ENCODE data around the gene TBC1D16.

TBC1D16 gene

DNA sequence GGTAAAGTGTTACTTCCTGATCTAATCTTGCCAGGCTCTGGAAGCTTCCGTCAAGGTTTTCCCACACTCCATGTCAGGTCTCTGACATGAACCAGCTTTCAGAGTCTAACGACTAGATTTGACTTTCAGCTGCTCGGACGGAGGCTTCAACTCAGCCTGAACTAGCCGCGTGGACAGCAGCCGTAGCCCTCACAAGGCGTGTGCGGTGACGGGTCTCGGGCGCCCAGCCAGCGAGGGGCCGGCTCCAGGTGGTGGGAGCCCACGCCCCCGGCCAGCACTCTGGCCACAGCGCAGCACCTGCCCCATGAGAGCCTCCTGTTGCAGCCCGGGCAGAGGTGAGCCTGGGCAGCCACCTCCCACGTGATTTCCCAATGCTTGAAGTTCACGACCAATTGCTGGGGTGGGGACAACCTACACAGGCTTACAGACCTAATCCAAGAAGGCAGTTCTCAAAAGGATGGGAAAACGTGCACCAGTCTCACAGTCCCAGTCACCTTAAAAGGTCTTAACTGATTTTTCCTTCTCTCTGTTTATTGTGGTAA lies 45.5 kb downstream of the TBC1D16 start:
- in situ Hi-C loops (cut with MboI; ENCODE audit: low sequenced_read_pairs), result no loop called here

DNA sequence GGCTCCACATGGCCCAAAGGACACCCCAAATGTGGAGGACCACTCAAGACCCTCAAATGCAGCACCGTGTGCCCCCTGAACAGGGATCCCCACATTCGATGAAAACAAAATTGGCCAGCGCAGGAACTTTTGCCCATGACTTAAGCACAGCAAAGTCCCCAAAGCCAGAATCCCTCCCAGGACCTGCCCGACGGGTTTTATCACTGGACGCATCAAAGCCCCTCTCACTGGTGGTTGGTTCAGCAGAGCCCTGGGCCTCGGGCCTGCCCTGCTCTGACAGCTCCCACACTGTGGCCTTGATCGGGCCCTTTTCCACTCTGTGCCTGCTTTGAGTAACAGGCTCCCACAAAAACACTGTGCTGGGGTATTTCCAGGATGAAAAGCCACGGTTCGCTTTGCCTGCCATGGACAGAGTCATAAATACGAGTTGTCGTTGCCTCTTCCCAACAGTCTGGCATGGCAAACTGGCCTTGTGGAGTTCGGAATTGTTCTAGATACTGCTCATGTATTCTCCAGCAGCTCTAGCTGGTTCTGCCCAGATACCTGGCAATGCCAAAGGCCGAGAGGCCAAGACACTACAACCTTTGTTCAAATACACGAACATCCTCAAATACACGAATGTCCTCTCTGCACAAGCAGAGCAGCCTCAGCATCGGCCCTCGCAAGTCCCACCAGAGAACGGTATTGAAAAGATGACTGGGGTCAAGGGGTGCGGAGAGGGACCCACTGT lies 46.4 kb downstream of the TBC1D16 start:
- in situ Hi-C loops (cut with MboI; ENCODE audit: low sequenced_read_pairs), result no loop called here

DNA sequence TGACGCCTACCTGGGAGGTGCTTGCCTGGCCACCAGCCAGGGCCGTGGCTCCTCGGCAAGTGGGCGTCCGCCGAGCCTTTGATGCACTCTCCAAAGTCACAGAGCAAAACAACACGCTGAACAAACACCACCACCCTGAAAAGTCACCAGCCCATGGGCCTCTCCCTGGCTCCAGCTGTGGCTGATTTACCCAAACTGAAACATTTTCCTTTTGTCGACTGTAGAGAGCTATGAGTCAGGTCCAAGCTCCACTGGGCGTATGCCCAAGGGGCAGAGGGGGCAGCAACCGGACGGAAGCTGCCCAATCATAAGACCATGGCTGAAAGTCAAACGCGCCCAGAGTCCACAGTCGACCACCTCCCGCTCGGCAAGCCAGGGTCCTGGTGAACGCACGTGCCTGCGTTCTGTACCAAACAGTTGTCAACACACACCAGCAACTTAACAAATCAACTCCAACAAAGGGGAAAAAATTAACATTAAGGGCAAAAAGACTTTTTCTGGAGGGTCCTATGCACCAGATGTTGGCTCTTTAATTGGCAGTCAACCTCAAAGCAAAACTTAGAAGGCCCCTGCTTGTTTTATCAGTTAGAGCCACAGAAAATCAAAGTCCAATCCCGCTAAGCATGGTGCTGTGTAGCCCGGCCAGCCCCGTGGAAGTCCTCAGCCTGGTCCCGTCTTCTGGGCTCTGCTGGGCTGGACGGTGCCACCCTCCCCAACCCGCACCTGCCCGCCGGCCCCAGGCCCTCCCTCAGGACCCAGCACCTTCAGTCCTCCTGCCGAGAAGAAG lies 47.3 kb downstream of the TBC1D16 start:
- in situ Hi-C loops (cut with MboI; ENCODE audit: low sequenced_read_pairs), result no loop called here

DNA sequence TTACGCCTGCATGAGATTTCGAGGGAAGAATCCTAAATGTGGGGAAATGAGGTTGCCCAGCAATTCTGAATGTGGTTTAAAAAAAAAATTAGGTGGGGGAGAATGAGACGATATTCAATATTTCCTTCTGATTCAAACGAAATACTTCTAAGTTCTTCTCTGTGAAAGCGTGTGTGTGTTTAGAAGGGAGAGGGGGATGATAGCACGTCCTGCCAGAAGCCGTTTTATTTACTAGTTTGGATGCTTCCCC lies 47.8 kb downstream of the TBC1D16 start:
- in situ Hi-C loops (cut with MboI; ENCODE audit: low sequenced_read_pairs), result no loop called here

DNA sequence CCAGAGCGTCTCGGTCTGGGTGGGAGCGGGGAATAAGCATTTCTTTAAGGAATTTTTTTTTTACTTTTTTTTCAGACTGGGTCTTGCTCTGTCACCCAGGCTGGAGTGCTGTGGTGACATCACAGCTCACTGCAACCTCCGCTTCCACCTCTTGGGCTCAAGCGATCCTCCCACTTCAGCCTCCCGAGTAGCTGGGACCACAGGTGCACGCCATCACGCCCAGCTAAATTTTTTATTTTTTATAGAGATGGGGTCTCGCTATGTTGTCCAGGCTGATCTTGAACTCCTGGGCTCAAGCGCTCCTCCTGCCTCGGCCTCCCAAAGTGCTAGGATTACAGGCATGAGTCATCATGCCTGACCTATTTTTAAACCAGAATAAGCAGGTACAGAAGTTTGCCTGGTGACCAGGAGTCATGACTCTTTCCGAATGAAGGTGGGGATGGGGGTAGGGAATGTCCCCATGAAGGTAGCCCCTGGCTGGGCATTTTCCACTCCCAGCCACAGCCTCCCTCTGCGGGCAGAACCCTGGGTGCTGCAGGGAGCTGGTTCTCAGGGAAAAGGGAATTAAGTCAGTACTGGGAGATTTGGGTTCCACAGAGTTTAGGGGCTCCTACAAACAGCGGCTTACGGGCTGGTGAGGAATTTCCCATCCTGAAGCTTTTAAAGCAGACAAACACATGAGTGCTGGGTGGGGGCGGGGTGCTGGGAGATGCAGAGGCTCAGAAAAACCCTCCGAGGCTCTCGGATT lies 48.3 kb downstream of the TBC1D16 start:
- in situ Hi-C loops (cut with MboI; ENCODE audit: low sequenced_read_pairs), result no loop called here

DNA sequence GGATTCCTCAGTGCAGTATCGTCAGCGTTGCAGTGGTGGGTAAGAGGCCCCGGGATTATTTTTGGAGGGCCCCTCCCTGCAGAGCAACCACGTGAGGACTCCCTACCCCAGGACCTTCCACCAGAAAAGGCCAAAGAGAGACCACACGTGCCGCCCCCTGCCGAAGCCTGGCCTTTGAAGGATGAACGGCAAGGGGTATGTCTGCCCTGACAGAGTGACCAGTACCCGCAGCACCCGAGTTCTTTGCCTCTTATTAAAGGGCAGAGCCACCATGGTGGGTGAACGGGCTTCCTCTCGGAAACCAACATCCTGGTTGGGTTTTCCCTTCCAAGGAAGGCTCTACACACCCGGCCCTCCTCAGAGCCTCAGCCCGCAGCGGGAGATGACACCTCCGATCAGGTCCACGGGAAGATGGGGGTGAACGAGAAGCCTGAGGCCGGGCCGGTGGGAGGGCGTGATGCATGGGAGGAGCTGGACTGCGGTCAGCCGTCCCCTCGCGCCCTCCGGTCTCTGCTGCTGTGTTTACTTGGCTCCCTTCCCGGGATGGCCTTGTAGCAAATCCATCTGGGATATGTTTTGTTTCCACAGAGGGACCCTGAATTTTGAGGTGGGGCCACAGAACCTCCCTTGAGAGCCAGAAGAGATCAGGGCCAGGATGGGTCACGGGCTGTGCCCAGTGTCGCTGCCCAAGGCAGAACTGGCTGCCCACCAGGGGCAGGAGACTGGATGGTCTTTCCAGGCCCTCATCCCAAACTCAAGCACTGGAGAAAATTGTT lies 49.1 kb downstream of the TBC1D16 start:
- in situ Hi-C loops (cut with MboI; ENCODE audit: low sequenced_read_pairs), result no loop called here

DNA sequence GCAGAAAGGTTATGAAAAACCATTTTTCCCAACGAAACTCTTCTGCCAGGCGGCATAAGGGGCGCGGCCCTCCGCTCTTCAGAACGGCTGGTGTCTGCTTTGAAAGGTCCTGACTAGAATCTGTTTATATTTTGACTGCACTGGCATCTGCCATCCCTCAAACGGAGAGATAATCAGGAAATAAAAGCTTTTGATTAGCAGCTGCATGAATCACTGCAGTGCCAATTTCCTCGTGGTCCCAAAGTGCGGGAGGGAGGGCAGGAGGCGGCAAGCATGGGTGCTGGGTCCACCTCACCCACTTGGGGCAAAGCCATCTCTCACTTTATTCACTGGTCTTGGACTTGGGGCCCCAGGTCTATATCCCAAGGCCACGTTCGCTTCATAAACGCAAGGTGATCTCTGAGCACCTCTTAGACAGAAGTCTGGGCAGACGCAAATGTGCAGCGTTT lies 49.7 kb downstream of the TBC1D16 start:
- in situ Hi-C loops (cut with MboI; ENCODE audit: low sequenced_read_pairs), result no loop called here

DNA sequence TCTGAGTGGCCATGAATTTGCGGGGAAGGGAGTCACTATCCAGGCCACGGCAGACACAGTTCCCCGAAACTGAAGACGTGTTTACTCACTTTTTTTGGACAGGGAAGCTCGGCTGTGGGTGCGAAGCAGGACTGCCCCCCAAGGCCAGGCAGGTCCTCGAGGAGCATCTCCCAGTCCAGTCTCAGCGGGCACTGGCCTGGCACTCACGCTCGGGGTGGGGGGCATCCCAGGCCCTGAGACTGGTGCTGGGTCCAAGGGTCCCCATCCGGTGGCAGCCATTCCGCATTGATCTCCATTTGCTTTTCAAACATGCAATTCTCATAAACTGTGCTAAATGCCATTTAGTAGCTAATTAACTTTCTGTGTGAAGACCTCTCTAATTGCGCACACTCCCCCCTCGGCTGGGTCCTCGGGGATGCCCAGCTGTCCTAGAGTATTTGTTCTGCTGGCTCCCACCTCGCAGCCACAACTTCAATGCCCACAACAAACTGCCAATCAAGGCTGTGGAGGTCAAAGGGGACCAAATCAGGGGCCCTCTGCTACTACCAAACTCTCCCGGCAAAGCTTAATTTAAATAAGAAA lies 50.2 kb downstream of the TBC1D16 start:
- in situ Hi-C loops (cut with MboI; ENCODE audit: low sequenced_read_pairs), result no loop called here

DNA sequence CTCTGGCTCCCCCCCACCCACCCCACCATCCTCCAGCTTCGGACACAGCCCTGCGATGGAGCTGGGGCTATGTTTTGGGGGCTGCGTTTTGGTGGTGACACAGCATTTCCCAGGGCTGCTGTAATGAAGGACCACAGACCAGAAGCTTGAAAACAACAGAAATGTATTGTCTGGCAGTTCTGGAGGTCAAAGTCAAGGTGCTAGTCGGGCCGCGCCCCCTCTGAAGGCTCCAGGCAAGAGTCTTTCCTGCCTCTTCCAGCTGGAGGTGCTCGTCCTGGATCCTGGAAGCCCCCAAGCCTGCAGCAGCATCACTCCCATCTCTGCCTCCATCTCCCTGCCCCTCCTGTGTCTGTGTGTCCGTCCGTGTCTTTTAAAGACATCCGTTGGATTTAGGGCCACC lies 50.8 kb downstream of the TBC1D16 start:
- in situ Hi-C loops (cut with MboI; ENCODE audit: low sequenced_read_pairs), result no loop called here

DNA sequence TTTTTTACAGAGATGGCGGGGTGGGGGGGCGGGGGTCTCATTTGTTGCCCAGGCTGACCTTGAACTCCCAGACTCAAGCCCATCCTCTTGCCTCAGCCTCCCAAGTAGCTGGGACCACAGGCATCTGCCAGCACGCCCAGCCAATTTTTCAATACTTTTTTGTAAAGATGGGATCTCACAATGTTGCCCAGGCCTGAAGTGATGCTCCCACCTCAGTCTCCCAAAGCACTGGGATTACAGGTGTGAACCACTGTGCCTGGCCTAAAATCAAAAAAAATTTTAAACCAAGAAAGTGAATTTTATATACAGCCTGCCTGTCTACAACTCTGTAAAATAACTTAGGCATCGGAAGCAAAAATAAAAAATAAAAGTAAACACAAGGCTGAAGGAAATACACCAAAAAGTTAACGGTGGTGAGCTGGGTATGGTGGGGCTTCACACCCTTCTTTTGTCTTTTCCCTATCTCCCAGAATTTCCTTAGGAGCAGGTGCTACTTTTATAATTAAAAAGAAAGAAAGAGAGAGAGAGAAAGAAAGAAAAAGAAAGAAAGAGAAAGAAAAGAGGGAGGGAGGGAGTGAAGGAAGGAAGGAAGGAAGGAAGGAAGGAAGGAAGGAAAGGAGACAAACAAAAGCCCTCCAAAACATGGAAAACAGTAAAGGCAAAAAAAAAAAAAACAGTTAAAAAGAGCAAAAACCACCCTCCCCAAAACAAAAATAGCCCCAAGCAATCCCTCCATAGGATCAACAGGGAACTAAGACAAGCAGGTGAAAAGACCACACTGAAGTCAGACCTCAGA lies 51.4 kb downstream of the TBC1D16 start:
- in situ Hi-C loops (cut with MboI; ENCODE audit: low sequenced_read_pairs), result no loop called here

DNA sequence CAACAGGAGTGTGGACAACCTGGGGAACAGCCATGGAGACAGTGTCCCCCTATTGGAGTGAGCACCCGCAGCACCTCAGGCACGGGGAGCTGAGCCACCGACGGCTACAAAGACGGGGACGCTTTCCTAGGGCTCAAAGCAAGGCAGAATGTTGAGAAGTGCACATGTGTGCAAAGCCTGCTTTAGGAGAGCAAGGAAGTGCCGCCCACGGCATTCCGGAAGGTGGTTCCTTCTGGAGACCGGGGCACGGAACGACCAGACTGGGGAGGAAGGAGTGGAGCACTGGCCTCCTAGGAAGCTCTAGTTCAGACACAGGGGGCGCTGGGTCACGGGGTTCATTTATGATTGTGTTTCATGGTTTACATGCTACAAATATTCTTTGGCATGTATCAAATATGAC lies 52.2 kb downstream of the TBC1D16 start:
- in situ Hi-C loops (cut with MboI; ENCODE audit: low sequenced_read_pairs), result no loop called here

DNA sequence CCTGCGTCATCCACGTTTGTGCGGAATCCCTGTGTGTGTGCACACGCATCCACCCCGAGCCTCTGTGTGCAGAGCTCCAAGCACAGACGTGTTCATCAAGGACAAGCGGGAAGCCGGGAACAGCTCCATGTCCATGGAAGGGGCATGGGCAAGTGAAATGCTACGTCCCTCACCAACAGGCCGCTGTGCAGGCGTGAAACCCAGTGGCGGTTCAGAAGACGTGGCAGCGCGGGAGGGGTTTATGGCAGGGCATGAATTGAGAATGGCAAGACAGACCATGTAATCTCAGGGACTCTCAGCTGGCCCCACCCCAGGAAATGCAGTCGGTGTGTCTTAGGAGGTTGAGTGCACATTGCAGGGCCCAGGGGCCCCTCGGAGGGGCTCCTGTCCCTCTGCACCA lies 52.7 kb downstream of the TBC1D16 start:
- in situ Hi-C loops (cut with MboI; ENCODE audit: low sequenced_read_pairs), result no loop called here

DNA sequence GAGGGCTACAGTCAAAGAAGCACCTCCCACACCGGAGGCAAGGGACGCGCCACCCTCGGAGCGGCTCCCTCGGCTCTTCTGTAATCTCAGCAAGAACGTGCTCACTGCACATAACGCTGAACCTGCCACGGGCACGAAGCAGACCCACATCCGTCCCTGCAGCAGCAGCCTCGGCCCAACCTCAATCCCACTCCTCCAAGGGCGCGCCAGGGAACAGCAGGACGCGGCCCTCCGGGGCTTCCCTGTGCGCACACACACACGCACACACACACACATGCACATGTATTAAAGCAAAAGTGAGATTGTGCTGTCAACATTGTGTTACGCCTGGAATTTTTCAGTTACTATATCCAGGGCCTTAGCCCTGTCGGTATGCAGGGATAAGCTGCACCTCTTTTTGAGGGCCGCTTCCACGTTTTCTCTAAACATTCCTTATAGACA lies 54.0 kb downstream of the TBC1D16 start:
- in situ Hi-C loops (cut with MboI; ENCODE audit: low sequenced_read_pairs), result no loop called here

DNA sequence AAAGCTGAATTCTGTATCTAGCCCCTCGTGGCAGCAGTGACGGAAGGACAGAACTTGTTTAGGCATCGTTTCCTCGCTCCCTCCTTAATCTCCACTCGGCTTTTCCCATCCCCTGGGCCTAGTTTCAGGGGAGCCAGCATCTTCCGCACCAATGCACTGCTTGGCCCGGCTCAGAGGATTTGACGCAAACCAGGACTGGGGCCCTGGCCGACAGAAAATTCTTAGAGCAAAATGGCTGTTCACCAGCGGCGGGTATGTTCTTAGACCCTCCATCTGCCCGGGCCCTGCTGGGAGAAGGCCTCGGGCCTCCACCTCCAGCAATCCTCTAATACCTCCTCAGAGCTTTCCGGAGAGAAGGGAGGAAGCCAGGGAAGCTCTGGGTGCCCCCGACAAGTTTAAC lies 54.6 kb downstream of the TBC1D16 start:
- in situ Hi-C loops (cut with MboI; ENCODE audit: low sequenced_read_pairs), result no loop called here

DNA sequence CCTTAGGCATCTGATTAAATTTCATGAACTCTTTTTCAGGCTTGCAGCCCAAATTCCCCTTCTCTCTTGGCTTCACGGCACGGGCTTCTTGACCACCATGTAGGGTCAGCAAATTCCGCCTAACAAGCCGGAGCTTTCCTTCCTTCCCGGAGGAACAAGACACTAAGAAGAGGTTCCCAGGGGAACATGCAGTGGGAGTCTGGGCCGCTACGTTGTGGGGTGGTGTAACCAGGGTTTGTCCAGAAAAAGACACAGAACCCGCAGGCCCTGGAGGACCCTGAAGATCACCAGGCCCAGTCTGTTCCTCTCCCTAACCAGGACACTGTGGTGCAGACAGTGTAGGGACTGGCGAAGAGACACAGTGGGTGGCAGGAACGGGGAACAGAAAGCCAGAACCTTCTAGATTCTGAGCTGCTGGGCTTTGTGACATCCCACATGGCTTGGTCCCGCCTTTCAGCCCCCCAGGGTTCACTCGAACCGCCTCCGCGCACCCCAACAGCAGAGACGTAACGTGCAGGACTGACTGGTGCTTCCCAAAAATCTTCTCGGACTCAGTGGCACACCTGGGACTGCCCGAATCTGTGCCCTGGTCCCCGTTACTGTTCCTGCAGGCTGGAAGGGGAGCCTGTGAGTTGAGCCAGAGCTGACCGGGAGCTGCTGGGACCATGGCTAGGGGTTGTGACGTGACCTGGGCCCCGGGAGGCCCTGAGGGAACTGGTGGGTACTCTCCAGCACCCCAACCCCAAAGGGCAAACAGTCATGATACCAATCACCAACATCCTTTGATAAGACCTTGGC lies 55.2 kb downstream of the TBC1D16 start:
- in situ Hi-C loops (cut with MboI; ENCODE audit: low sequenced_read_pairs), result no loop called here

DNA sequence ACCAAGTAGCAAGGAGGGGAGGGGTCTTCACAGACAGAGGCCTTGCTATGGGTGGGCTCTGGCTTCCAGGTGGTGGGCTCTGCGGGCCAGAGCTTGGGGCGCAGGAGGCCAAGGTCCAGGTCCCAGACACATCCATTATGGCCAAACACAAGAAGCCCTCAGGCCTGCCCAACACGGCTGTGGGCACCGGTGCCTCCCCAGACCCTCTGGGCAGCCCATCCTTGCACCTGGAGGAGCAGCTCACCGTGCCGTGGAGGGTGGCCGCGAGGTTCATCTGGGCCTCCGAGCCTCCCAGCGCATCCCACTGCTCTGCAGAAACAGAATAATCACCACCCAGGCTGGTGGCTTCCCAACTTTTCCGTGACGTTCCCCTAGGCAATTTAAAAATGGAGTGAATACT lies 55.9 kb downstream of the TBC1D16 start:
- in situ Hi-C loops (cut with MboI; ENCODE audit: low sequenced_read_pairs), result no loop called here

DNA sequence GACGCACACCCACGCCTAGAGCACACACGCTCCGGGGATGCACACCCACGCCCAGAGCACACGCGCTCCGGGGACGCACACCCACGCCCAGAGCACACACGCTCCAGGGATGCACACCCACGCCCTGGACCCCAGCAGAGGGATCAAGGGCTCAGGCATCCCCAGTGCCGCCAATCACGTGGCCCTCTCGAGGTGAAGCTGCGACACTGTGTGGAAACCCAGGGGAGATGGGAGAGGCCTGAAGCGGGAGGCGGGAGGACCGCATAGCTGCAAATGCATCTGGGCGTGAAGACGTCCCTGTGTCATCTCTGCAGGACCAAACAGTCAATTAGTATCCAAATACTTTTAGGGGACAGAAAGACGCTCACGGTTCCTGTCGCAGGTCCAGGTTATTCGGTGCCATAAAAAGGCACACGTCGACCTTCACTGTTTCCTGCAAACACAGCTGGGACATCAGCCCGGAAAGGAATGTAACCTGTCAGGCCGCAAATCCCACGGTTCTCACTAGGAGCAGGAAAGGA lies 56.4 kb downstream of the TBC1D16 start:
- in situ Hi-C loops (cut with MboI; ENCODE audit: low sequenced_read_pairs), result no loop called here

DNA sequence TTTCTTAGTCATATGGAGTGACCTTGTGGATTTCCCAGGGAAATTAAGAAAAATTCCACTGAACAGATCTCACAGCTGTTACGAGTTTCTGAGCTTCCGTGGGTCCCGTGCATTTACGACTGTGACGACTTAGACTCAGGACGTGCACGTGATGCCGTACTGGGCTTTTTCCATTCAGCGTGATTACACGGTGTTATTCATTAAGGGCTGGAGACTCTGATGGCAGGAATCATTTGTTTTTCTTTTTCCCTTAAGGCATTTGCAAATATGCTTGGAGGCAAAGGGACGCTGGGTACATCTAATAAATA lies 57.2 kb downstream of the TBC1D16 start:
- in situ Hi-C loops (cut with MboI; ENCODE audit: low sequenced_read_pairs), result no loop called here
